Right lobe of liver (tissue), 4 donors: Measurements from ENCODE around the gene FAM185A.

Experiments
- POLR2A ChIP-seq: fragments of 450-650 bp; IDR thresholded peaks from one replicate; pipeline ENCODE4 v1.6.1; 2017; ENCODE audit warnings: antibody characterized with exemption, mild to moderate bottlenecking
- TF ChIP-seq, protein P1 (sequence below), 4 donors: fragments of 200-600 bp in 3 of 4; fragments of 450-650 bp in 1 of 4; IDR thresholded peaks; one replicate each; pipeline versions ENCODE4 v1.5.1 to v1.8.0; 2016 to 2022; ENCODE audit warnings: antibody characterized with exemption in 4 of 4, mild to moderate bottlenecking in 2 of 4
- donor health status: DM: no; HTN: no; CAD: no.
- donor health status: DM: no; HTN: no; CAD: no.
- donor health status: DM: no; HTN: yes; CAD: no.

DNA sequence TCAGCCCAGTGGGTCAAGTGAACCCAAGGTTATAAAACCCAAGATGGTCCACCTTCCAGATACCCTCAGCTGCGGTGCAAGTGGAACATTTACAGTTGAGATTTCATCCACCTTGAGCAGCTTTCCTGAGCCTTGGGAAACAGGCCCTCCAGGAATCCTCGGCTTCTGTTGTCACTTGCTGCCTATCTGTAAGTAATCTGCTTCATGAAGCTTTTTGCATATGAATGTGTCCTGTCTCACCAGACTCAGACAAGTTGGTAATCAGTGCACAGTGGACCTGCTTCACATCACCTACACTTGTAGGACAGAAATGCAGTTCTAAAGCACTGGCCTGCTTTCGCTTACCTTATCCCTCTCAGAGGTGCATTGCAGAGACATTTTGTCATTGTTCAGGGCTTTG lies 80.3 kb downstream of the FAM185A start:
- TF ChIP-seq, protein P1, sequence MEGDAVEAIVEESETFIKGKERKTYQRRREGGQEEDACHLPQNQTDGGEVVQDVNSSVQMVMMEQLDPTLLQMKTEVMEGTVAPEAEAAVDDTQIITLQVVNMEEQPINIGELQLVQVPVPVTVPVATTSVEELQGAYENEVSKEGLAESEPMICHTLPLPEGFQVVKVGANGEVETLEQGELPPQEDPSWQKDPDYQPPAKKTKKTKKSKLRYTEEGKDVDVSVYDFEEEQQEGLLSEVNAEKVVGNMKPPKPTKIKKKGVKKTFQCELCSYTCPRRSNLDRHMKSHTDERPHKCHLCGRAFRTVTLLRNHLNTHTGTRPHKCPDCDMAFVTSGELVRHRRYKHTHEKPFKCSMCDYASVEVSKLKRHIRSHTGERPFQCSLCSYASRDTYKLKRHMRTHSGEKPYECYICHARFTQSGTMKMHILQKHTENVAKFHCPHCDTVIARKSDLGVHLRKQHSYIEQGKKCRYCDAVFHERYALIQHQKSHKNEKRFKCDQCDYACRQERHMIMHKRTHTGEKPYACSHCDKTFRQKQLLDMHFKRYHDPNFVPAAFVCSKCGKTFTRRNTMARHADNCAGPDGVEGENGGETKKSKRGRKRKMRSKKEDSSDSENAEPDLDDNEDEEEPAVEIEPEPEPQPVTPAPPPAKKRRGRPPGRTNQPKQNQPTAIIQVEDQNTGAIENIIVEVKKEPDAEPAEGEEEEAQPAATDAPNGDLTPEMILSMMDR (IDR thresholded peaks at IDR 0.05) = no peak
- TF ChIP-seq POLR2A = no peak
